GM12878 (cell line): Measurements from ENCODE around the gene GRAMD1A. TPM values are rescaled to one million over a fixed set of nuclear protein-coding genes. Genes with fewer than 3 reads are reported as not detected.
"Not testable (repeated sequence)": the region's sequence is repeated elsewhere in the genome, so short reads cannot be mapped to it uniquely, and the experiment has no call there.

Experiments
- ATAC-seq: fragments of 200-7000 bp; cut with Tn5 transposase; 3 replicates; pipeline ENCODE4 v1.9.1; 2020; ENCODE audit warnings: mild to moderate bottlenecking, moderate library complexity
- BruUV-seq: library from RNA; stranded (reverse); fragments of 400-500 nt; replicated peaks from 2 replicates; lab custom pipeline; 2021; lab: Mats Ljungman, UMichigan
- CTCF ChIA-PET: fragments of 300-600 bp; sonication (Branson Sonifier 250); formaldehyde crosslinking; extraction: SDS; loops from one replicate; lab custom pipeline; 2021; ENCODE audit warnings: inconsistent platforms; lab: Yijun Ruan, JAX
- POLR2A ChIA-PET: fragments of 350-600 bp; formaldehyde crosslinking; extraction: SDS; loops from one replicate; lab custom pipeline; 2021; ENCODE audit warnings: inconsistent platforms; lab: Charles Lee
- RAD21 ChIA-PET: fragments of 300-600 bp; sonication (Branson Sonifier 250); formaldehyde crosslinking; loops from one replicate; lab custom pipeline; 2023; ENCODE audit warnings: antibody characterized with exemption; ENCODE audit not compliant: unreplicated experiment; lab: Charles Lee
- SMC1A ChIA-PET: fragments of 300-600 bp; sonication (Branson Sonifier 250); formaldehyde crosslinking; loops from one replicate; lab custom pipeline; 2023; ENCODE audit not compliant: unreplicated experiment, uncharacterized antibody; lab: Charles Lee
- DNase-seq: peaks from one replicate; pipeline ENCODE4 v3.0.0-alpha.2; 2011; ENCODE audit warnings: low read depth, low spot score
- FAIRE-seq: peaks from 3 replicates; lab custom pipeline; 2011; peaks lifted over from hg19 to GRCh38; lab: Jason Lieb, UNC
- H2AFZ ChIP-seq: 2 replicates; pipeline ENCODE4 v1.6.0; 2011; ENCODE audit warnings: low read depth, low read length, control low read depth; ENCODE audit not compliant: control insufficient read depth
- H3K27ac ChIP-seq: 2 replicates; pipeline ENCODE4 v1.5.1; 2011; ENCODE audit warnings: control low read depth; ENCODE audit not compliant: control insufficient read depth, insufficient read depth
- H3K27me3 ChIP-seq, 2 experiments: replicated peaks in 1 of 2; 2 replicates each; pipeline versions ENCODE4 v1.6.0 to v1.6.1; 2011; ENCODE audit warnings: low read length in 1 of 2; ENCODE audit not compliant: control insufficient read depth in 2 of 2, insufficient read depth in 2 of 2
- H3K36me3 ChIP-seq, 2 experiments: 2 replicates each; pipeline ENCODE4 v1.5.1; 2011; ENCODE audit warnings: low read length in 1 of 2; ENCODE audit not compliant: control insufficient read depth in 2 of 2, insufficient read depth in 2 of 2
- H3K4me1 ChIP-seq: 2 replicates; pipeline ENCODE4 v1.6.1; 2011; ENCODE audit warnings: mild to moderate bottlenecking, low read length, moderate library complexity, mixed read lengths; ENCODE audit not compliant: control insufficient read depth, insufficient read depth
- H3K4me2 ChIP-seq: 2 replicates; pipeline ENCODE4 v1.6.0; 2011; ENCODE audit warnings: control low read depth; ENCODE audit not compliant: control insufficient read depth, insufficient read depth
- H3K4me3 ChIP-seq: fragments of 200-600 bp; sonication (generic); 2 replicates; pipeline ENCODE4 v1.5.1; 2016
- H3K79me2 ChIP-seq: 2 replicates; pipeline ENCODE4 v1.6.0; 2011; ENCODE audit warnings: low read length; ENCODE audit not compliant: control insufficient read depth, insufficient read depth
- H3K9ac ChIP-seq: 2 replicates; pipeline ENCODE4 v1.8.0; 2011; ENCODE audit warnings: low read length, control low read depth, mixed read lengths; ENCODE audit not compliant: control insufficient read depth, insufficient read depth
- H3K9me3 ChIP-seq: replicated peaks from 3 replicates; pipeline ENCODE4 v1.5.1; 2011; ENCODE audit warnings: mild to moderate bottlenecking, low read length; ENCODE audit not compliant: control insufficient read depth, insufficient read depth
- H4K20me1 ChIP-seq: 2 replicates; pipeline ENCODE4 v1.6.0; 2011; ENCODE audit not compliant: control insufficient read depth, insufficient read depth
- BRCA1 ChIP-seq: IDR thresholded peaks from 2 replicates; pipeline ENCODE4 v1.6.1; 2011; ENCODE audit warnings: low read depth, low read length, improper control_type of control experiment
- CEBPB ChIP-seq, 2 experiments: fragments of 150-350 bp in 1 of 2; IDR thresholded peaks; 2 replicates each; pipeline ENCODE4 v1.6.1; 2012 to 2014; ENCODE audit warnings: low read depth in 2 of 2, low read length in 2 of 2, borderline replicate concordance in 1 of 2, inconsistent platforms in 1 of 2
- MTA3 ChIP-seq: IDR thresholded peaks from 2 replicates; pipeline ENCODE4 v1.6.1; 2012; ENCODE audit warnings: low read length, inconsistent platforms, borderline replicate concordance
- MYC ChIP-seq: IDR thresholded peaks from 2 replicates; pipeline ENCODE4 v1.6.1; 2011; ENCODE audit warnings: mild to moderate bottlenecking, low read length, moderate library complexity, inconsistent platforms; ENCODE audit not compliant: insufficient read depth, insufficient replicate concordance, insufficient read length, severe bottlenecking
- RAD21 ChIP-seq: IDR thresholded peaks from 2 replicates; pipeline ENCODE4 v1.6.1; 2011; ENCODE audit warnings: mild to moderate bottlenecking, low read depth, low read length, moderate library complexity; ENCODE audit not compliant: insufficient read depth
- SIN3A ChIP-seq: IDR thresholded peaks from 2 replicates; pipeline ENCODE4 v1.6.1; 2012; ENCODE audit warnings: low read depth, low read length, improper control_type of control experiment
- SMAD1 ChIP-seq: fragments of 450-650 bp; IDR thresholded peaks from 2 replicates; pipeline ENCODE4 v1.6.1; 2018; ENCODE audit warnings: mild to moderate bottlenecking, low read depth; ENCODE audit not compliant: partially characterized antibody
- SMARCA5 ChIP-seq: fragments of 450-650 bp; IDR thresholded peaks from 2 replicates; pipeline ENCODE4 v1.6.1; 2017; ENCODE audit warnings: mild to moderate bottlenecking
- WGBS: methylation state at CpG from one replicate; pipeline ENCODE4 v1.1.6; 2016; ENCODE audit warnings: low lambda C conversion rate; ENCODE audit not compliant: insufficient replicate concordance, insufficient coverage; ENCODE audit errors: missing lambda C conversion rate; 5-methylcytosine and 5-hydroxymethylcytosine counted together
- in situ Hi-C: fragments of 300-500 bp; cut with MboI; formaldehyde crosslinking; loops from 9 replicates; pipeline ENCODE4 v1.14.3; 2018; ENCODE audit warnings: mixed read lengths
- intact Hi-C: fragments of 100-400 bp; cut with micrococcal nuclease; formaldehyde crosslinking; loops from one replicate; pipeline ENCODE4 v1.14.2; 2022; ENCODE audit not compliant: unreplicated experiment
- polyA plus RNA-seq, 11 experiments: library from polyadenylated mRNA; depleted of rRNA in 4 of 11; unstranded in 6 of 11; stranded (reverse) in 5 of 11; fragments of >200 nt; fragmentation: Nextera tagmentation in 4 of 11; fragmentation: Illumina TruSeq in 1 of 11; extraction: Ambion mirVana in 4 of 11; extraction: Trizol in 1 of 11; gene quantifications; 1 replicate in 1 of 11; 2 replicates in 10 of 11; pipeline versions ENCODE4 v1.2.1 to v1.2.3, GENCODE V29; 2011 to 2016; ENCODE audit warnings: inconsistent platforms in 2 of 11, missing spikeins in 2 of 11, low read depth in 1 of 11
- total RNA-seq, 4 experiments: library from RNA; depleted of rRNA in 3 of 4; stranded (reverse); fragments of >200 nt in 3 of 4; fragmentation: Illumina TruSeq in 1 of 4; extraction: Trizol in 1 of 4; gene quantifications; 2 replicates each; pipeline versions ENCODE4 v1.2.1 to v1.2.3, GENCODE V29; 2013 to 2021
- TF ChIP-seq, protein P1 (sequence below): fragments of 450-650 bp; formaldehyde crosslinking; IDR thresholded peaks from 2 replicates; pipeline ENCODE4 v1.4.0; 2022; ENCODE audit warnings: mild to moderate bottlenecking, moderate library complexity
- TF ChIP-seq, protein P2 (sequence below): IDR thresholded peaks from 2 replicates; pipeline ENCODE4 v1.6.1; 2012; ENCODE audit warnings: low read depth, low read length, improper control_type of control experiment
- TF ChIP-seq, protein P3 (sequence below): IDR thresholded peaks from 2 replicates; pipeline ENCODE4 v1.6.1; 2012; ENCODE audit warnings: low read depth, low read length, improper control_type of control experiment

GRAMD1A gene
- total and polyA plus RNA-seq, 10 of the 15 experiments (the other 5 are each of a cell fraction or from before 2014, with no cell fraction given) = 0.79 to 73.6 (median 35.3) TPM

DNA sequence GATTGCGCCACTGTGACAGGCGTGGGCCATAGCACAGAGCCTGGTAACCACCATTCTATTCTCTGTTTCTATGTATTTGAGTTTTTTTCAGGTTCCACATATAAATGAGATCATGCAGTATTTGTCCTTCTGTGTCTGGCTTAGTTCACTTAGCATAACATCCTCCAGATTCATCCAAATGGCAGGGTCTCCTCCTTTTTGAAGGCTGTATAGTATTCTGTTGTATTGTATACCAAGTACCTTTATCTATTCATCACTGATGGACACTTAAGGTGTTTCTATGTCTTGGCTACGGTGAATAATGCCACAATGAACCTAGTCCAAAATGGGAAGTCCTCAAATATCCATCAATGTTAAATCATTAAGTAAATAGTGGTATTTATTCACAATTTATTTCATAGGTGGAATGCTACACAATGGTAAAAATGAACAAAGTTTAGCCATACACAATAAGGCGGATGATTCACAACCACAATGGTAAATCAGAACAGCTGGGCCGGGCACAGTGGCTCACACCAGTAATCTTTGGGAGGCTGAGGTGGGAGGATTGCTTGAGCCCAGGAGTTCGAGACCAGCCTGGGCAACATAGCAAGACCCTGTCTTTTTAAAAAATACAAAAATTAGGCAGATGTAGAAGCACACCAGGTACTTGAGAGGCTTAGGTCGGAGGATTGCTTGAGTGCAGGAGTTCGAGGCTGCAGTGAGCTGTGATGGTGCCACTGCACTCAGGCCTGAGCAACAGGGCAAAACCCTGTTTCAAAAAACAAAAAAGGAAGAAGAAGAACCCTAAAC is 8.4 kb upstream of the GRAMD1A start (continued):
- TF ChIP-seq, protein P1, sequence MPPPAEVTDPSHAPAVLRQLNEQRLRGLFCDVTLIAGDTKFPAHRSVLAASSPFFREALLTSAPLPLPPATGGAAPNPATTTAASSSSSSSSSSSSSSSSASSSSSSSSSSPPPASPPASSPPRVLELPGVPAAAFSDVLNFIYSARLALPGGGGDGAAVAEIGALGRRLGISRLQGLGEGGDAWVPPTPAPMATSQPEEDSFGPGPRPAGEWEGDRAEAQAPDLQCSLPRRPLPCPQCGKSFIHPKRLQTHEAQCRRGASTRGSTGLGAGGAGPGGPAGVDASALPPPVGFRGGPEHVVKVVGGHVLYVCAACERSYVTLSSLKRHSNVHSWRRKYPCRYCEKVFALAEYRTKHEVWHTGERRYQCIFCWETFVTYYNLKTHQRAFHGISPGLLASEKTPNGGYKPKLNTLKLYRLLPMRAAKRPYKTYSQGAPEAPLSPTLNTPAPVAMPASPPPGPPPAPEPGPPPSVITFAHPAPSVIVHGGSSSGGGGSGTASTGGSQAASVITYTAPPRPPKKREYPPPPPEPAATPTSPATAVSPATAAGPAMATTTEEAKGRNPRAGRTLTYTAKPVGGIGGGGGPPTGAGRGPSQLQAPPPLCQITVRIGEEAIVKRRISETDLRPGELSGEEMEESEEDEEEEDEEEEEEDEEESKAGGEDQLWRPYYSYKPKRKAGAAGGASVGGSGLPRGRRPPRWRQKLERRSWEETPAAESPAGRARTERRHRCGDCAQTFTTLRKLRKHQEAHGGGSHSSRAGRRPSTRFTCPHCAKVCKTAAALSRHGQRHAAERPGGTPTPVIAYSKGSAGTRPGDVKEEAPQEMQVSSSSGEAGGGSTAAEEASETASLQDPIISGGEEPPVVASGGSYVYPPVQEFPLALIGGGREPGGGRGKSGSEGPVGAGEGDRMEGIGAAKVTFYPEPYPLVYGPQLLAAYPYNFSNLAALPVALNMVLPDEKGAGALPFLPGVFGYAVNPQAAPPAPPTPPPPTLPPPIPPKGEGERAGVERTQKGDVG (CRISPR knock-in tag) = no peak
- TF ChIP-seq MYC (no peak), SMARCA5 (no peak), MTA3 (no peak), RAD21 (no peak), BRCA1 (no peak), SMAD1 (no peak), SIN3A (no peak), CEBPB (IDR thresholded peaks at IDR 0.05; ENCODE audit: borderline replicate concordance in 1 of 2, low read depth in 2 of 2, low read length in 2 of 2) (no peak)
- TF ChIP-seq, protein P2, sequence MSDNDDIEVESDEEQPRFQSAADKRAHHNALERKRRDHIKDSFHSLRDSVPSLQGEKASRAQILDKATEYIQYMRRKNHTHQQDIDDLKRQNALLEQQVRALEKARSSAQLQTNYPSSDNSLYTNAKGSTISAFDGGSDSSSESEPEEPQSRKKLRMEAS = no peak
- TF ChIP-seq, protein P3, sequence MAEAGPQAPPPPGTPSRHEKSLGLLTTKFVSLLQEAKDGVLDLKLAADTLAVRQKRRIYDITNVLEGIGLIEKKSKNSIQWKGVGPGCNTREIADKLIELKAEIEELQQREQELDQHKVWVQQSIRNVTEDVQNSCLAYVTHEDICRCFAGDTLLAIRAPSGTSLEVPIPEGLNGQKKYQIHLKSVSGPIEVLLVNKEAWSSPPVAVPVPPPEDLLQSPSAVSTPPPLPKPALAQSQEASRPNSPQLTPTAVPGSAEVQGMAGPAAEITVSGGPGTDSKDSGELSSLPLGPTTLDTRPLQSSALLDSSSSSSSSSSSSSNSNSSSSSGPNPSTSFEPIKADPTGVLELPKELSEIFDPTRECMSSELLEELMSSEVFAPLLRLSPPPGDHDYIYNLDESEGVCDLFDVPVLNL = no peak

DNA sequence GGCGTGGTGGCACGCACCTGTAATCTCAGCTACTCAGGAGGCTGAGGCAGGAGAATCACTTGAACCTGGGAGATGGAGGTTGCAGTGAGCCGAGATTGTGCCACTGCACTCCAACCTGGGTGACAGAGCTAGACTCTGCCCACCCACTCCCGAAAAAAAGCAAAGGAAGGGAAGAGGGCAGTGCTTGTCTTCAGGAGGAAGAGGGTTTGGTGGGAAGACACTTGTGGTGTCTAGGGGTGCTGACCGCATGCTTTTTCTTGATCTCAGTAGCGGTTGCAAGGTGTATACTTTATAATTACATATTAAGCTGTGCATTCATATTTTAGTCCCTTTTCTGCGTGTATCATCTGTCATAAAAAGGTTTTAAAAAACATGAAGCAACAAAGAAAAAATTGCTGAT is 7.5 kb upstream of the GRAMD1A start:
- POLR2A ChIA-PET, H3K9ac ChIP-seq, SMC1A ChIA-PET, H3K4me2 ChIP-seq, BruUV-seq, H3K27ac ChIP-seq, H4K20me1 ChIP-seq, H3K4me1 ChIP-seq, H2AFZ ChIP-seq, FAIRE-seq, intact Hi-C loops, H3K36me3 ChIP-seq, H3K4me3 ChIP-seq, DNase-seq, RAD21 ChIA-PET, H3K79me2 ChIP-seq, ATAC-seq, in situ Hi-C loops, H3K9me3 ChIP-seq, H3K27me3 ChIP-seq: not testable (repeated sequence)
- CTCF ChIA-PET = interaction anchor here (1.5 to 4.6 kb wide), 2 partner anchors 20 to 52 kb away, joined by 4 to 26 read pairs; no protein-coding TSS in a partner anchor
- 69% methylated on average over 7 of the region's 7 CpGs for WGBS
